ENCODE results near the gene NEB.

GRCh38 chr2:151623631-151624030, 110.6 kb downstream of the NEB start:
- no peak for TF ChIP-seq POLR2A (IDR thresholded peaks at IDR 0.05)
- no peak for TF ChIP-seq CTCF (IDR thresholded peaks at IDR 0.05)
